Stomach (tissue), 9 donors: ENCODE data around the gene KLHL3. TPM values are rescaled to one million over a fixed set of nuclear protein-coding genes. Genes with fewer than 3 reads are reported as not detected.

ENCODE experiments used
- DNase-seq, 2 donors: peaks; one replicate each; pipeline versions ENCODE4 v3.0.0 to v3.0.0-alpha.2; 2013 to 2019
- H3K27ac ChIP-seq, 5 donors: fragments of 200-600 bp in 4 of 5; sonication (generic) in 4 of 5; one replicate each; pipeline ENCODE4 v1.5.1; 2013 to 2019; ENCODE audit warnings: mild to moderate bottlenecking in 1 of 5, moderate library complexity in 1 of 5
- H3K27me3 ChIP-seq, 3 donors: fragments of 200-600 bp; sonication (generic); one replicate each; pipeline ENCODE4 v1.5.1; 2017 to 2019; ENCODE audit warnings: mixed run types in 1 of 3
- H3K36me3 ChIP-seq, 4 donors: fragments of 200-600 bp; sonication (generic); 1 replicate in 3 of 4; 2 replicates in 1 of 4; pipeline ENCODE4 v1.5.1; 2016 to 2019
- H3K4me1 ChIP-seq, 4 donors: fragments of 200-600 bp; sonication (generic); one replicate each; pipeline ENCODE4 v1.5.1; 2016 to 2019
- H3K4me3 ChIP-seq, 4 donors: fragments of 200-600 bp; sonication (generic) in 3 of 4; one replicate each; pipeline ENCODE4 v1.5.1; 2016 to 2019; ENCODE audit warnings: mild to moderate bottlenecking in 1 of 4
- H3K9me3 ChIP-seq, 4 donors: fragments of 200-600 bp; sonication (generic); one replicate each; pipeline ENCODE4 v1.5.1; 2016 to 2019
- CTCF ChIP-seq, 7 experiments: fragments of 450-650 bp in 4 of 7; fragments of 200-600 bp in 3 of 7; sonication (generic) in 3 of 7; IDR thresholded peaks; one replicate each; pipeline ENCODE4 v1.5.1; 2016 to 2019; ENCODE audit warnings: antibody characterized with exemption in 7 of 7, control low read depth in 2 of 7, mild to moderate bottlenecking in 1 of 7
- EP300 ChIP-seq: sonication (generic); formaldehyde crosslinking; IDR thresholded peaks from one replicate; pipeline ENCODE4 v1.6.1; 2017; ENCODE audit warnings: antibody characterized with exemption
- POLR2A ChIP-seq, 4 donors: fragments of 450-650 bp; IDR thresholded peaks; one replicate each; pipeline ENCODE4 v1.6.1; 2016; ENCODE audit warnings: antibody characterized with exemption in 4 of 4, control low read depth in 2 of 4, mild to moderate bottlenecking in 1 of 4, moderate library complexity in 1 of 4
- POLR2AphosphoS5 ChIP-seq, 3 donors: sonication (generic); formaldehyde crosslinking; IDR thresholded peaks; one replicate each; pipeline ENCODE4 v1.6.1; 2016; ENCODE audit warnings: antibody characterized with exemption in 3 of 3
- WGBS, 5 donors: extraction: QIAGEN DNeasy Blood & Tissue Kit in 3 of 5; methylation state at CpG; one replicate each; pipeline versions ENCODE4 v1.1.5 to v1.1.7; 2013 to 2018; 5-methylcytosine and 5-hydroxymethylcytosine counted together
- intact Hi-C: fragments of 100-400 bp; cut with DNase I; formaldehyde crosslinking; loops from one replicate; pipeline ENCODE4 v1.15.1; 2023; ENCODE audit warnings: low total_unique reads
- polyA plus RNA-seq, 3 donors: library from polyadenylated mRNA; stranded (reverse); fragments of 200-250 nt; gene quantifications; one replicate each; pipeline ENCODE4 v1.2.3, GENCODE V29; 2013
- total RNA-seq, 5 donors: library from RNA; depleted of rRNA; stranded (reverse); fragments of >200 nt; gene quantifications; one replicate each; pipeline versions ENCODE4 v1.1.0 to v1.2.3, GENCODE V29; 2014 to 2016
- donor health status: healthy with polysubstance abuse.
- donor health status: Bipolar disorder and iron deficiency.
- donor health status: healthy.

The KLHL3 gene
- total and polyA plus RNA-seq, 8 donors, result 0.50 to 20.4 (median 10.3) TPM

GRCh38 chr5:137631453-137631852, 104.4 kb downstream of the KLHL3 start:
- DNase-seq, result no peak
- H3K36me3 ChIP-seq, result no peaks in the 10 kb centered on the region
- peaks cover 0 to 17% (median 7%) of the 10 kb centered on the region in 4 donors for H3K4me1 ChIP-seq
- no peaks in the 10 kb centered on the region for H3K27me3 ChIP-seq
- H3K4me3 ChIP-seq, result no peak overlapping the region
- TF ChIP-seq EP300 (no peak), POLR2AphosphoS5 (IDR thresholded peaks at IDR 0.05) (no peak), CTCF (IDR thresholded peaks at IDR 0.05) (no peak), POLR2A (IDR thresholded peaks at IDR 0.05) (no peak)
- no peak overlapping the region for H3K27ac ChIP-seq
- no peaks in the 10 kb centered on the region for H3K9me3 ChIP-seq
- intact Hi-C loops, result no loop called here
- 64 to 79% (median 69%) methylated on average over 2 of the region's 2 CpGs for WGBS, 5 donors

GRCh38 chr5:137630972-137631370, 104.9 kb downstream of the KLHL3 start:
- intact Hi-C loops, result no loop called here
- H3K27me3 ChIP-seq, result no peaks in the 10 kb centered on the region
- no peaks in the 10 kb centered on the region for H3K36me3 ChIP-seq
- DNase-seq, result no peak
- TF ChIP-seq POLR2AphosphoS5 (IDR thresholded peaks at IDR 0.05), result no peak
- TF ChIP-seq POLR2A (IDR thresholded peaks at IDR 0.05), result no peak
- TF ChIP-seq EP300, result no peak
- no peak for TF ChIP-seq CTCF (IDR thresholded peaks at IDR 0.05)
- no peaks in the 10 kb centered on the region for H3K9me3 ChIP-seq
- WGBS, 5 donors, result 54 to 90% (median 73%) methylated on average over 3 of the region's 3 CpGs
- peak overlapping the region in 1 of 5 donors; percentile 23 for H3K27ac ChIP-seq
- peaks cover 0 to 17% (median 7%) of the 10 kb centered on the region in 4 donors for H3K4me1 ChIP-seq
- no peak overlapping the region for H3K4me3 ChIP-seq

GRCh38 chr5:137630216-137630971, 105.5 kb downstream of the KLHL3 start:
- no peak overlapping the region for H3K4me3 ChIP-seq
- H3K27ac ChIP-seq, result peak overlapping the region in 3 of 5 donors; percentile 11 to 23 (median 19)
- peaks cover 0 to 17% (median 7%) of the 10 kb centered on the region in 4 donors for H3K4me1 ChIP-seq
- WGBS, 5 donors, result 68 to 85% (median 84%) methylated on average over 9 to 10 of the region's 10 CpGs
- H3K36me3 ChIP-seq, result peaks cover 0 to 3% (median 0%) of the 10 kb centered on the region in 4 donors
- H3K27me3 ChIP-seq, result no peaks in the 10 kb centered on the region
- no peak for DNase-seq
- TF ChIP-seq CTCF (IDR thresholded peaks at IDR 0.05) (no peak), POLR2A (IDR thresholded peaks at IDR 0.05) (no peak), POLR2AphosphoS5 (IDR thresholded peaks at IDR 0.05) (no peak), EP300 (no peak)
- intact Hi-C loops, result no loop called here
- no peaks in the 10 kb centered on the region for H3K9me3 ChIP-seq

GRCh38 chr5:137629646-137630045, 106.2 kb downstream of the KLHL3 start:
- Histone ChIP-seq H3K36me3 (peaks cover 0 to 8% (median 0%) of the 10 kb centered on the region in 4 donors), H3K4me3 (no peak overlapping the region), H3K27me3 (no peaks in the 10 kb centered on the region), H3K4me1 (peaks cover 0 to 17% (median 7%) of the 10 kb centered on the region in 4 donors), H3K9me3 (no peaks in the 10 kb centered on the region), H3K27ac (peak overlapping the region in 1 of 5 donors; percentile 23)
- peak in 1 of 2 donors; percentile 83 for DNase-seq
- intact Hi-C loops, result no loop called here
- 8 to 25% (median 15%) methylated on average over 4 of the region's 4 CpGs for WGBS, 5 donors
- TF ChIP-seq POLR2AphosphoS5 (IDR thresholded peaks at IDR 0.05) (no peak), CTCF (IDR thresholded peaks at IDR 0.05) (peak in 5 of 7 experiments; percentile 78 to 91 (median 83)), EP300 (no peak)
